SK-N-SH treated with all-trans-retinoic acid at 6 μM for 48 hours (cell line): ENCODE data around the gene TLE1.
"Not testable (repeated sequence)": the region's sequence is repeated elsewhere in the genome, so short reads cannot be mapped to it uniquely, and the experiment has no call there.

Source experiments
- ATAC-seq: fragments of 200-7000 bp; cut with Tn5 transposase; 3 replicates; pipeline ENCODE4 v1.9.1; 2020; ENCODE audit warnings: mild to moderate bottlenecking, moderate library complexity
- ARNTL ChIP-seq: fragments of 450-650 bp; formaldehyde crosslinking; IDR thresholded peaks from 2 replicates; pipeline ENCODE4 v1.5.0; 2020; ENCODE audit warnings: low read depth, mild to moderate bottlenecking, moderate library complexity, borderline replicate concordance
- BACH2 ChIP-seq: fragments of 250-450 bp; sonication (Bioruptor Pico); IDR thresholded peaks from 2 replicates; pipeline ENCODE4 v1.9.0; 2021; ENCODE audit warnings: mild to moderate bottlenecking, borderline replicate concordance
- CREB5 ChIP-seq: fragments of 250-450 bp; sonication (Bioruptor Pico); IDR thresholded peaks from 2 replicates; pipeline ENCODE4 v1.5.1; 2020; ENCODE audit warnings: low read depth, mild to moderate bottlenecking, moderate library complexity
- ESRRG ChIP-seq: fragments of 250-450 bp; sonication (Bioruptor Pico); IDR thresholded peaks from 2 replicates; pipeline ENCODE4 v1.6.1; 2021; ENCODE audit warnings: mild to moderate bottlenecking
- ISL1 ChIP-seq: fragments of 250-450 bp; sonication (Bioruptor Pico); IDR thresholded peaks from 2 replicates; pipeline ENCODE4 v2.1.2; 2022; ENCODE audit warnings: mild to moderate bottlenecking, moderate library complexity
- OSR1 ChIP-seq: fragments of 250-450 bp; sonication (Bioruptor Pico); IDR thresholded peaks from 2 replicates; pipeline ENCODE4 v1.8.0; 2022; ENCODE audit warnings: moderate library complexity, mild to moderate bottlenecking, inconsistent platforms
- PPARA ChIP-seq: fragments of 250-450 bp; sonication (Bioruptor Pico); IDR thresholded peaks from 2 replicates; pipeline ENCODE4 v1.5.0; 2020; ENCODE audit warnings: mild to moderate bottlenecking, borderline replicate concordance
- RARB ChIP-seq: fragments of 250-450 bp; sonication (Bioruptor Pico); IDR thresholded peaks from 2 replicates; pipeline ENCODE4 v1.8.0; 2021; ENCODE audit warnings: mild to moderate bottlenecking, moderate library complexity
- TCF4 ChIP-seq: fragments of 250-450 bp; sonication (Bioruptor Pico); IDR thresholded peaks from 2 replicates; pipeline ENCODE4 v1.8.0; 2021; ENCODE audit warnings: mild to moderate bottlenecking, moderate library complexity, borderline replicate concordance
- TOX ChIP-seq: fragments of 250-450 bp; sonication (Bioruptor Pico); IDR thresholded peaks from 2 replicates; pipeline ENCODE4 v1.8.0; 2021; ENCODE audit warnings: mild to moderate bottlenecking, moderate library complexity, borderline replicate concordance
- TSHZ2 ChIP-seq: fragments of 250-450 bp; sonication (Bioruptor Pico); IDR thresholded peaks from 2 replicates; pipeline ENCODE4 v1.5.0; 2020; ENCODE audit warnings: mild to moderate bottlenecking, moderate library complexity
- ZC3H10 ChIP-seq: fragments of 250-450 bp; sonication (Bioruptor Pico); IDR thresholded peaks from 2 replicates; pipeline ENCODE4 v1.5.1; 2021; ENCODE audit warnings: mild to moderate bottlenecking, moderate library complexity
- ZFP30 ChIP-seq: fragments of 450-650 bp; formaldehyde crosslinking; IDR thresholded peaks from 2 replicates; pipeline ENCODE4 v1.5.0; 2022; ENCODE audit warnings: mild to moderate bottlenecking, moderate library complexity
- ZNF8 ChIP-seq: fragments of 450-650 bp; formaldehyde crosslinking; IDR thresholded peaks from 2 replicates; pipeline ENCODE4 v1.5.0; 2020; ENCODE audit warnings: mild to moderate bottlenecking, moderate library complexity

Gene TLE1

GRCh38 chr9:81649475-81650240, 39.7 kb downstream of the TLE1 start (continued):
- no peak for TF ChIP-seq TSHZ2 (CRISPR knock-in tag)
- no peak for TF ChIP-seq ARNTL
- TF ChIP-seq ZFP30 (CRISPR knock-in tag) = no peak
- TF ChIP-seq ZNF8 = no peak
- no peak for TF ChIP-seq TCF4 (CRISPR knock-in tag)

- TF ChIP-seq BACH2 (CRISPR knock-in tag) (no peak), ZNF8 (no peak), TOX (CRISPR knock-in tag) (no peak), CREB5 (CRISPR knock-in tag) (no peak), ESRRG (CRISPR knock-in tag) (no peak), TCF4 (CRISPR knock-in tag) (no peak), PPARA (CRISPR knock-in tag) (no peak), ZFP30 (CRISPR knock-in tag) (no peak)
These were observed 40.5 kb downstream of the TLE1 start for GRCh38 chr9:81648891-81649290.

GRCh38 chr9:81646337-81646736, 43.0 kb downstream of the TLE1 start:
- TF ChIP-seq ZFP30 (CRISPR knock-in tag) (no peak), ARNTL (no peak)
- TF ChIP-seq, all 23 proteins: peak for 0
- no peak for ATAC-seq

More at GRCh38 chr9:81648891-81649290, 40.5 kb downstream of the TLE1 start:
- no peak for ATAC-seq

- not testable (repeated sequence) for ATAC-seq
These were observed 44.8 kb downstream of the TLE1 start for GRCh38 chr9:81644513-81644912.

GRCh38 chr9:81637276-81637675, 52.1 kb downstream of the TLE1 start:
- no peak for ATAC-seq
- no peak for TF ChIP-seq ESRRG (CRISPR knock-in tag)
- TF ChIP-seq TSHZ2 (CRISPR knock-in tag) = no peak
- TF ChIP-seq RARB = no peak
- no peak for TF ChIP-seq OSR1 (CRISPR knock-in tag)
- TF ChIP-seq ISL1 (CRISPR knock-in tag) = no peak
- no peak for TF ChIP-seq ZC3H10

- no peak for TF ChIP-seq TSHZ2 (CRISPR knock-in tag)
These were observed 53.1 kb downstream of the TLE1 start for GRCh38 chr9:81636255-81636599.

More at GRCh38 chr9:81636255-81636599, 53.1 kb downstream of the TLE1 start:
- ATAC-seq = peak; percentile 2; the same call in 2 of the 3 replicates
